Nephron progenitor cell (in vitro differentiated cells): ENCODE measurements around the gene SDK2.

Experiments used
- DNase-seq: peaks from one replicate; pipeline ENCODE4 v3.0.0; 2021
- H3K27ac Mint-ChIP-seq: 2 replicates; pipeline ENCODE4 v1.8.0; 2021; ENCODE audit warnings: mild to moderate bottlenecking, moderate library complexity, mixed read lengths
- H3K27me3 Mint-ChIP-seq: 2 replicates; pipeline ENCODE4 v1.8.0; 2021; ENCODE audit warnings: mild to moderate bottlenecking, low read depth, mixed read lengths; ENCODE audit not compliant: poor library complexity
- H3K36me3 Mint-ChIP-seq: 2 replicates; pipeline ENCODE4 v1.8.0; 2021; ENCODE audit warnings: low read depth, mixed read lengths
- H3K4me1 Mint-ChIP-seq: 2 replicates; pipeline ENCODE4 v1.8.0; 2021; ENCODE audit warnings: mixed read lengths
- H3K4me3 Mint-ChIP-seq: 2 replicates; pipeline ENCODE4 v1.8.0; 2021; ENCODE audit warnings: mild to moderate bottlenecking, moderate library complexity, mixed read lengths
- H3K9me3 Mint-ChIP-seq: 2 replicates; pipeline ENCODE4 v1.8.0; 2021; ENCODE audit warnings: mild to moderate bottlenecking, moderate library complexity, mixed read lengths
- TF ChIP-seq, protein P1 (sequence below): fragments of 200-600 bp; sonication (generic); IDR thresholded peaks from 2 replicates; pipeline ENCODE4 v1.5.0; 2021; ENCODE audit warnings: antibody characterized with exemption

The SDK2 gene

GRCh38 chr17:73522107-73522506 lies 122.1 kb downstream of the SDK2 start:
- Mint-ChIP-seq H3K27me3 (peaks cover 21% of the 10 kb centered on the region), H3K9me3 (no peaks in the 10 kb centered on the region), H3K4me1 (peaks cover 26% of the 10 kb centered on the region), H3K27ac (no peak overlapping the region), H3K4me3 (no peak overlapping the region), H3K36me3 (no peaks in the 10 kb centered on the region)
- TF ChIP-seq, protein P1, sequence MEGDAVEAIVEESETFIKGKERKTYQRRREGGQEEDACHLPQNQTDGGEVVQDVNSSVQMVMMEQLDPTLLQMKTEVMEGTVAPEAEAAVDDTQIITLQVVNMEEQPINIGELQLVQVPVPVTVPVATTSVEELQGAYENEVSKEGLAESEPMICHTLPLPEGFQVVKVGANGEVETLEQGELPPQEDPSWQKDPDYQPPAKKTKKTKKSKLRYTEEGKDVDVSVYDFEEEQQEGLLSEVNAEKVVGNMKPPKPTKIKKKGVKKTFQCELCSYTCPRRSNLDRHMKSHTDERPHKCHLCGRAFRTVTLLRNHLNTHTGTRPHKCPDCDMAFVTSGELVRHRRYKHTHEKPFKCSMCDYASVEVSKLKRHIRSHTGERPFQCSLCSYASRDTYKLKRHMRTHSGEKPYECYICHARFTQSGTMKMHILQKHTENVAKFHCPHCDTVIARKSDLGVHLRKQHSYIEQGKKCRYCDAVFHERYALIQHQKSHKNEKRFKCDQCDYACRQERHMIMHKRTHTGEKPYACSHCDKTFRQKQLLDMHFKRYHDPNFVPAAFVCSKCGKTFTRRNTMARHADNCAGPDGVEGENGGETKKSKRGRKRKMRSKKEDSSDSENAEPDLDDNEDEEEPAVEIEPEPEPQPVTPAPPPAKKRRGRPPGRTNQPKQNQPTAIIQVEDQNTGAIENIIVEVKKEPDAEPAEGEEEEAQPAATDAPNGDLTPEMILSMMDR: no peak
- DNase-seq: no peak

DNA sequence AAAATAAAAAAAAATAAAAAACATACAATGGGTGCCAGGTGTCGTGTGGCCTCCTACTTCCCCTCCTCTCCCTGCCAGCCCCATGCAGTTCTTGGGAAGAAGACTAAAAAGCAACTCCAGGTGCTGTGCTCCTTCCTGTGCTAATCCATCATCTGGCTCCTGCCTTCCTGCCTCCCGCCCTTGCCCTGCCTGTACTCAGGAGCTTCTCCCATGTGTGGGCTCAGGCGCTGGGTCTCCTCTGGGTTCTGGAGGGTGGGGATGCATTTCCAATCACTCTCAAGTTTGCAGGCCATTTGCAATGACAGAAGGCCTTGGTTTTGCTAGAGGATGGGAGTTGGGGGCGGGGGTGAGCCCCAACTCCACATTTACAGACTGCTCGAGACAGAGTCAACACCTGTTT lies 122.9 kb downstream of the SDK2 start:
- H3K36me3 Mint-ChIP-seq: no peaks in the 10 kb centered on the region
- H3K27me3 Mint-ChIP-seq: peaks cover 21% of the 10 kb centered on the region

GRCh38 chr17:73520369-73520761 lies 123.9 kb downstream of the SDK2 start:
- Mint-ChIP-seq H3K4me1 (peaks cover 21% of the 10 kb centered on the region), H3K36me3 (no peaks in the 10 kb centered on the region), H3K27me3 (peaks cover 19% of the 10 kb centered on the region), H3K9me3 (no peaks in the 10 kb centered on the region), H3K27ac (no peak overlapping the region), H3K4me3 (no peak overlapping the region)
- DNase-seq: no peak
- TF ChIP-seq, protein P1: no peak

More for the DNA sequence above, 122.9 kb downstream of the SDK2 start:
- no peaks in the 10 kb centered on the region for H3K9me3 Mint-ChIP-seq
- no peak overlapping the region for H3K4me3 Mint-ChIP-seq
- peaks cover 21% of the 10 kb centered on the region for H3K4me1 Mint-ChIP-seq
- peak overlapping the region; percentile 39 for H3K27ac Mint-ChIP-seq
- TF ChIP-seq, protein P1: no peak
- no peak for DNase-seq

- H3K4me1 Mint-ChIP-seq: peaks cover 21% of the 10 kb centered on the region
- H3K9me3 Mint-ChIP-seq: no peaks in the 10 kb centered on the region
- H3K27me3 Mint-ChIP-seq: peaks cover 17% of the 10 kb centered on the region
- H3K36me3 Mint-ChIP-seq: no peaks in the 10 kb centered on the region
- H3K4me3 Mint-ChIP-seq: no peak overlapping the region
- no peak for DNase-seq
- H3K27ac Mint-ChIP-seq: no peak overlapping the region
- TF ChIP-seq, protein P1: no peak
Observed at GRCh38 chr17:73519714-73520368, 124.4 kb downstream of the SDK2 start.

GRCh38 chr17:73519011-73519410 lies 125.2 kb downstream of the SDK2 start:
- Mint-ChIP-seq H3K27me3 (peaks cover 20% of the 10 kb centered on the region), H3K27ac (no peak overlapping the region), H3K4me3 (no peak overlapping the region), H3K9me3 (no peaks in the 10 kb centered on the region), H3K4me1 (peaks cover 21% of the 10 kb centered on the region), H3K36me3 (no peaks in the 10 kb centered on the region)
- DNase-seq: no peak
- TF ChIP-seq, protein P1: no peak

DNA sequence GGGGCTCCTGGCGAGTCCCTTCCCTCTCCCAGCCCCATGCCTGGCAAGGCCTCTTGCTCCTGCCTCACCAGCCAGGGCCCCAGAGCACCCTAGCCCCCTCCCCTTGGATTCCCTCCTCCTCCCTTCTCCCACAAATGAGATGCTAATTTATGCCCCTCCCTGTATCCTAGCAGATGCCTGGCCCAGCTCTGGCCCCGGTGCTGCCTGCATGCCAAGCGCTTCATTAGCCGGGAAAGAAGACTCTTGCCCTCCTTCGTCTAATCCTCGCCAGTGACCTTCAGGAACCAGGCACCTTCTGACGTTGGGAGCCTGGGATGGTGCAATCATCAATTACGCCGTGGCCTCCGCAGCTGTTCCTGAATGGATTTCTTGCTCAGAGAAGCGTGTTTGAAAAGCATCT lies 127.8 kb downstream of the SDK2 start:
- no peak for DNase-seq
- Mint-ChIP-seq H3K4me1 (peaks cover 15% of the 10 kb centered on the region), H3K4me3 (no peak overlapping the region), H3K27ac (no peak overlapping the region), H3K36me3 (no peaks in the 10 kb centered on the region), H3K27me3 (peaks cover 21% of the 10 kb centered on the region), H3K9me3 (no peaks in the 10 kb centered on the region)
- TF ChIP-seq, protein P1: no peak
